Naive thymus-derived CD4-positive, alpha-beta T cell (primary cell): Measurements from ENCODE around the gene BLID. TPM values are rescaled to one million over a fixed set of nuclear protein-coding genes. Genes with fewer than 3 reads are reported as not detected.

ENCODE experiments used
- ATAC-seq: fragments of 150-1000 bp; cut with Tn5 transposase; 2 replicates; pipeline ENCODE4 v1.10.0; 2021; ENCODE audit warnings: mild to moderate bottlenecking, moderate library complexity
- CTCF ChIA-PET: fragments of 350-600 bp; sonication (Branson Sonifier 250); formaldehyde crosslinking; loops from one replicate; lab custom pipeline; 2021; ENCODE audit warnings: antibody characterized with exemption; lab: Charles Lee
- POLR2A ChIA-PET: fragments of 350-600 bp; sonication (Branson Sonifier 250); formaldehyde crosslinking; loops from one replicate; lab custom pipeline; 2021; ENCODE audit warnings: antibody characterized with exemption, inconsistent platforms; lab: Charles Lee
- DNase-seq, 9 donors: peaks; one replicate each; pipeline versions ENCODE4 v3.0.0 to v3.0.0-alpha.2; 2020 to 2022; ENCODE audit warnings: mixed read lengths in 1 of 9
- H3K27ac ChIP-seq: one replicate; pipeline ENCODE4 v1.7.0; 2013; ENCODE audit warnings: mild to moderate bottlenecking, low read depth, low read length, moderate library complexity
- H3K27me3 ChIP-seq, 2 donors: one replicate each; pipeline ENCODE4 v1.7.0; 2013; ENCODE audit warnings: low read length in 2 of 2, mild to moderate bottlenecking in 2 of 2, moderate library complexity in 2 of 2; ENCODE audit not compliant: control insufficient read depth in 2 of 2, insufficient read depth in 2 of 2
- H3K36me3 ChIP-seq, 3 experiments: 1 replicate in 2 of 3; 2 replicates in 1 of 3; pipeline ENCODE4 v1.7.0; 2013; ENCODE audit warnings: low read length in 3 of 3, mild to moderate bottlenecking in 3 of 3, moderate library complexity in 1 of 3; ENCODE audit not compliant: insufficient read depth in 3 of 3, control insufficient read depth in 2 of 3
- H3K4me1 ChIP-seq, 2 donors: one replicate each; pipeline ENCODE4 v1.7.0; 2013; ENCODE audit warnings: low read length in 2 of 2, mild to moderate bottlenecking in 2 of 2, moderate library complexity in 1 of 2; ENCODE audit not compliant: control insufficient read depth in 2 of 2, insufficient read depth in 2 of 2
- H3K4me3 ChIP-seq: 2 replicates; pipeline ENCODE4 v1.7.0; 2013; ENCODE audit warnings: mild to moderate bottlenecking, low read length
- H3K9me3 ChIP-seq, 3 experiments: 1 replicate in 2 of 3; 2 replicates in 1 of 3; pipeline ENCODE4 v1.7.0; 2013; ENCODE audit warnings: low read length in 3 of 3; ENCODE audit not compliant: control insufficient read depth in 2 of 3
- H3K27ac Mint-ChIP-seq, 9 donors: one replicate each; pipeline ENCODE4 v1.8.0; 2020 to 2022; ENCODE audit warnings: mixed read lengths in 9 of 9, mild to moderate bottlenecking in 8 of 9, moderate library complexity in 5 of 9, inconsistent platforms in 2 of 9
- H3K27me3 Mint-ChIP-seq, 5 donors: one replicate each; pipeline ENCODE4 v1.8.0; 2021 to 2022; ENCODE audit warnings: mixed read lengths in 5 of 5, mild to moderate bottlenecking in 1 of 5
- H3K36me3 Mint-ChIP-seq, 5 donors: one replicate each; pipeline ENCODE4 v1.8.0; 2020 to 2022; ENCODE audit warnings: mixed read lengths in 5 of 5, mild to moderate bottlenecking in 3 of 5, inconsistent platforms in 1 of 5
- H3K4me1 Mint-ChIP-seq, 7 donors: one replicate each; pipeline ENCODE4 v1.8.0; 2020 to 2022; ENCODE audit warnings: mixed read lengths in 7 of 7, mild to moderate bottlenecking in 3 of 7, inconsistent platforms in 1 of 7
- H3K4me3 Mint-ChIP-seq, 10 donors: one replicate each; pipeline ENCODE4 v1.8.0; 2020 to 2022; ENCODE audit warnings: mild to moderate bottlenecking in 10 of 10, mixed read lengths in 10 of 10, moderate library complexity in 6 of 10, inconsistent platforms in 2 of 10
- H3K9me3 Mint-ChIP-seq, 11 donors: one replicate each; pipeline ENCODE4 v1.8.0; 2020 to 2022; ENCODE audit warnings: mixed read lengths in 11 of 11, mild to moderate bottlenecking in 4 of 11, inconsistent platforms in 1 of 11, moderate library complexity in 1 of 11
- intact Hi-C, 2 donors: fragments of 100-400 bp; cut with micrococcal nuclease; formaldehyde crosslinking; loops; one replicate each; pipeline ENCODE4 v1.15.1; 2023
- microRNA-seq: library from miRNA; unstranded; fragments of <30 nt; microRNA quantifications from one replicate; pipeline ENCODE4 v1.2.0, GENCODE V29; 2022; ENCODE audit warnings: borderline microRNAs expressed
- polyA plus RNA-seq, 2 donors: library from polyadenylated mRNA; unstranded; fragments of 300-500 nt; fragmentation: Illumina TruSeq; gene quantifications; one replicate each; pipeline ENCODE4 v1.2.3, GENCODE V29; 2021
- total RNA-seq, 6 experiments: library from RNA in 5 of 6; stranded (reverse) in 5 of 6; gene quantifications; 1 replicate in 5 of 6; 2 replicates in 1 of 6; pipeline ENCODE4 v1.2.3 and lab custom pipeline; 2021 to 2026

Gene BLID
- total and polyA plus RNA-seq, 7 experiments from 2014 or later = not detected

DNA sequence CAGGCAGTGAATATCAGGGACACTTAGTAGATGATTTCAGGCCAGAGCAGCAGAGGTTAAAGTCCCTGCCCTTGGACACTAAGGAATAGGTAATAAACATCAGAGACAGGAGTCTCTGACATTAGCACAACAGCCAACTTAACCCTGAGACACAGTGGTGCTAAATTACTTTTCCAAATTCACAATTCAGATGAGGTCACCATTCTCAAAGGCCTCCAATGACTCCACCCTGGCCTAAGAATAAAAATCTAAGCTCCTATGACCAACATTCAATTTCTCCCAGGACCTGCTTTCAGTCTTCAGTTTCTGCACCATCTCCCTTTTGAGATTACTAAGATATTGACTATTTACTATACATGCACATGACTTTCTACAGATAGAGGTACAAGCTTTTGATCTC is 42.0 kb downstream of the BLID start:
- intact Hi-C loops = no loop called here
- Mint-ChIP-seq H3K27me3 (peaks cover 0 to 22% (median 13%) of the 10 kb centered on the region in 5 donors), H3K9me3 (peaks cover 0 to 3% (median 0%) of the 10 kb centered on the region in 11 donors), H3K27ac (no peak overlapping the region), H3K4me3 (no peak overlapping the region), H3K4me1 (no peaks in the 10 kb centered on the region), H3K36me3 (no peaks in the 10 kb centered on the region)
- DNase-seq (no peak), ATAC-seq (no peak)
- no peaks in the 10 kb centered on the region for H3K9me3 ChIP-seq
- H3K27me3 ChIP-seq = no peaks in the 10 kb centered on the region
- no peak overlapping the region for H3K4me3 ChIP-seq
- POLR2A ChIA-PET = no interaction called here
- CTCF ChIA-PET = no interaction called here
- no peaks in the 10 kb centered on the region for H3K4me1 ChIP-seq
- no peak overlapping the region for H3K27ac ChIP-seq
- H3K36me3 ChIP-seq = no peaks in the 10 kb centered on the region

DNA sequence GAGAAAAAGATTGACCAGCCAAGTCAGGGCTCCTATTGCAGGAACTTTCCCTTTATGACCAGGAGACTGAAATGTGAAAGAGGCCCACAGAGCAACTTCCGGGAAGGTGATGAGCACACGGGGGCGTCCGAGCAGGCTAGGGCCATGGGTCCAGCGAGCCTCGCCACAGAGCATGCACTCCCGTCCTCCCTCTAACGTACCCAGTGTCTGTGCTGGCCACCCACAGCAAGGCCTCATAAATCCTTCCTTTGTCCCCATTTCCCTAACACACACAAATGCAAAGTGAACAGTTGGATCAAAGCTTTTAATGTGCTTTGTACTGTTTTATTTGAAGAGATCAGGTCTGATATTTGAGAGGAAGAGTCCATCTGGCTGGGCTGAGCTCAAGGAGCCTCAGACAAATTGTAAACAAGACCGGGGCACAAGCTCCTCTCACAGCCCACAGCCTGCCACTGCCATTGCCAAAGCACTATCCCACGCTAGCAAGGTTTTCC is 44.3 kb downstream of the BLID start:
- Mint-ChIP-seq H3K27me3 (peaks cover 0 to 23% (median 17%) of the 10 kb centered on the region in 5 donors), H3K36me3 (no peaks in the 10 kb centered on the region), H3K4me1 (no peaks in the 10 kb centered on the region), H3K27ac (no peak overlapping the region), H3K4me3 (no peak overlapping the region), H3K9me3 (peaks cover 0 to 5% (median 0%) of the 10 kb centered on the region in 11 donors)
- no peaks in the 10 kb centered on the region for H3K9me3 ChIP-seq
- H3K36me3 ChIP-seq = no peaks in the 10 kb centered on the region
- H3K4me3 ChIP-seq = no peak overlapping the region
- no peak overlapping the region for H3K27ac ChIP-seq
- no peaks in the 10 kb centered on the region for H3K4me1 ChIP-seq
- ChIA-PET CTCF (no interaction called here), POLR2A (no interaction called here)
- DNase-seq (no peak), ATAC-seq (no peak)
- no peaks in the 10 kb centered on the region for H3K27me3 ChIP-seq
- intact Hi-C loops = no loop called here

DNA sequence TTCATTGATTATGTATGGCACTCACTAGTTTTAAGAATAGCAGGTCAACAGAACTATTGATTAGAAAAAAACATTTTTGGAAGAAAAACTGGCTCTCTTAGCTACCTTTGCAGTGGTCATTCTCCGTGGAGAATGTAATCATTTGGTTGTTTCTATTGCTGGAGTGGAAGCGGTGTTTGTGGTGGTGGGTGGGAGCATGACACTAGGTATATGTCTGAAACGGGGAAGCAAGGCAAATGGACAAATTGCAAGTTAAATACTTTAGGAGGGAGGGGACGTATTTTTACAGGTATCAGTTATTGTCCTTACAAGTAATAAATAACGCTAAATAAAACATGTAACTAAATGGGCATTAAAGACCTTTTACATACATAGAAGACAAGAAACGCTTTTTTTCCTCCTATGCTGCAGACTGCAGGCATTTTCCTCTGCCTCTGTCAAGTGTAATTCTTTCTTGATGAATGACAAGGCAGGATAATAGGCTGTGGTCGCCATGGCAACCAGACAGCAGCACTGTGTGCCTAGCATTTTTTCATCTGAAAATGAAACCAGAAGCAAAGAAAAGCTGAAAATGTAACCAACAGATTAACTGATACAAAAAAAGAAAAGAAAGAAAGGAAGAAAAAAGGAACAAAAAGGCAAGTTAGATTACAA is 46.2 kb downstream of the BLID start:
- no peaks in the 10 kb centered on the region for H3K4me1 Mint-ChIP-seq
- H3K36me3 Mint-ChIP-seq = no peaks in the 10 kb centered on the region
- H3K36me3 ChIP-seq = no peaks in the 10 kb centered on the region
- no peak overlapping the region for H3K27ac ChIP-seq
- CTCF ChIA-PET = no interaction called here
- H3K27ac Mint-ChIP-seq = no peak overlapping the region
- no peak overlapping the region for H3K4me3 ChIP-seq
- no peak for DNase-seq
- no peak for ATAC-seq
- no peak overlapping the region for H3K4me3 Mint-ChIP-seq
- POLR2A ChIA-PET = no interaction called here
- H3K27me3 Mint-ChIP-seq = peaks cover 0 to 33% (median 30%) of the 10 kb centered on the region in 5 donors
- intact Hi-C loops = no loop called here
- no peaks in the 10 kb centered on the region for H3K9me3 ChIP-seq
- no peaks in the 10 kb centered on the region for H3K27me3 ChIP-seq
- H3K9me3 Mint-ChIP-seq = peaks cover 0 to 5% (median 0%) of the 10 kb centered on the region in 11 donors
- no peaks in the 10 kb centered on the region for H3K4me1 ChIP-seq

DNA sequence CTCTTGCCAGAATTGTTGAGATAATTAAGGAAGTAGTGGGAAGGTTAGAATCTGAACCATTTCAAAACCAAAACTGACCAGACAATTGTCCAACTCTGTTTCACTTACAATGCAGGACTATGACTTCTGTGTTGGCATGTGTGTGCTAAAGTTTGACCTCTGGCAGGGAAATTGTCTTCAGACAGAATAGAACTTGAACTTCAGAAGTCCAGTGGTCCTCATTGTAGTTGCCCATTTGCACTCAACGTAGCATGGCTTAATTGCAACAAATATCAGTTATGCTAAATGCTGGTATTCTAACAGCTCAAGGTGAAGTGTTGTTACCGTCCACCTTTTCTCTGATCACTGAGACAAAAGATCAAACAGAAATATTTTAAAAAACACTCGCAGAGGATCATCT is 47.2 kb downstream of the BLID start:
- DNase-seq = no peak
- Histone ChIP-seq H3K4me3 (no peak overlapping the region), H3K27me3 (no peaks in the 10 kb centered on the region), H3K4me1 (no peaks in the 10 kb centered on the region), H3K36me3 (no peaks in the 10 kb centered on the region), H3K27ac (no peak overlapping the region), H3K9me3 (no peaks in the 10 kb centered on the region)
- Mint-ChIP-seq H3K4me3 (no peak overlapping the region), H3K4me1 (no peaks in the 10 kb centered on the region), H3K36me3 (no peaks in the 10 kb centered on the region), H3K9me3 (peaks cover 0 to 5% (median 0%) of the 10 kb centered on the region in 11 donors), H3K27ac (no peak overlapping the region), H3K27me3 (peaks cover 0 to 33% (median 30%) of the 10 kb centered on the region in 5 donors)
- intact Hi-C loops = no loop called here
- ChIA-PET POLR2A (no interaction called here), CTCF (no interaction called here)
- no peak for ATAC-seq

DNA sequence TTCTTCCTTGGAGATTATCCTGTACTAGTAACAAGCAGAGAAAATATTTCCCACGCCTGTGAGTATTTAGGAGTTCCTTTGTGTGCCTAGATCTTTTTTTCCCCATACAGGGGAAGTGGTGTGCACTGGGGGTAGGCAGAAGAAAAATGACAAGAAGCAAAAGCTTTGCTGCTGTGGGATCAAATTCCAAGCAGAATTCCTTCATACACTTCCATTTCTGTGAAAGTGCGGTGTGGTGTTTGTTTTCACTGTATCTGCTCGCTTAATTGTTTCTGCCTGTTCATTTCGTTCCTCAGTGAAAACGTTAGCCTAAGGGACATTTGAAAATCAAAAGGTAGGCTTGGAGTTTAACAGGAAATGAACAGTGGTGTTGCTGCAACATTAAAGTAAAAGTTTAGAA is 47.9 kb downstream of the BLID start:
- H3K4me1 ChIP-seq = no peaks in the 10 kb centered on the region

More for the DNA sequence above, 47.9 kb downstream of the BLID start:
- Mint-ChIP-seq H3K4me1 (no peaks in the 10 kb centered on the region), H3K27ac (no peak overlapping the region), H3K4me3 (no peak overlapping the region), H3K36me3 (no peaks in the 10 kb centered on the region), H3K9me3 (peaks cover 0 to 5% (median 0%) of the 10 kb centered on the region in 11 donors), H3K27me3 (peaks cover 0 to 33% (median 30%) of the 10 kb centered on the region in 5 donors)
- intact Hi-C loops = no loop called here
- no peaks in the 10 kb centered on the region for H3K36me3 ChIP-seq
- H3K9me3 ChIP-seq = no peaks in the 10 kb centered on the region
- no peak for DNase-seq
- CTCF ChIA-PET = no interaction called here
- ATAC-seq = no peak
- POLR2A ChIA-PET = no interaction called here
- H3K27ac ChIP-seq = no peak overlapping the region
- no peak overlapping the region for H3K4me3 ChIP-seq
- no peaks in the 10 kb centered on the region for H3K27me3 ChIP-seq

Small RNAs within 50 kb of the gene (microRNA-seq; reads per million reads assigned to microRNA genes)
- gene MIR100 (4.1 reads per million), gene MIR125B1 (7.3 reads per million, percentile 11 among the genes with 10 or more reads in this experiment), gene MIRLET7A2 (161 reads per million, percentile 59 among the genes with 10 or more reads in this experiment)
